ENCODE measurements around the gene SPTBN4.
A peak's percentile ranks its signal among the peaks of the same experiment; 100 is the strongest.

Gene SPTBN4

GRCh38 chr19:40604647-40605215, 137.9 kb downstream of the SPTBN4 start:
- DNase-seq (ENCODE audit: low read depth): no peak

GRCh38 chr19:40605216-40605971, 138.6 kb downstream of the SPTBN4 start:
- peak; percentile 79 for DNase-seq (ENCODE audit: low read depth)

GRCh38 chr19:40607311-40608239, 140.8 kb downstream of the SPTBN4 start:
- DNase-seq (ENCODE audit: low read depth): no peak

- DNase-seq (ENCODE audit: low read depth): no peak
Measured at GRCh38 chr19:40608240-40608621, 141.4 kb downstream of the SPTBN4 start.

- DNase-seq (ENCODE audit: low read depth): no peak
Measured at GRCh38 chr19:40608957-40609356, 142.2 kb downstream of the SPTBN4 start.

- peak; percentile 75 for DNase-seq (ENCODE audit: low read depth)
Measured at GRCh38 chr19:40609561-40610395, 143.0 kb downstream of the SPTBN4 start.

- peak; percentile 56 for DNase-seq (ENCODE audit: low read depth)
Measured at GRCh38 chr19:40610396-40611064, 143.7 kb downstream of the SPTBN4 start.

- DNase-seq (ENCODE audit: low read depth): peak; percentile 35
Measured at GRCh38 chr19:40611096-40611495, 144.3 kb downstream of the SPTBN4 start.

GRCh38 chr19:40611900-40612698, 145.3 kb downstream of the SPTBN4 start:
- no peak for DNase-seq (ENCODE audit: low read depth)

- peak; percentile 40 for DNase-seq (ENCODE audit: low read depth)
Measured at GRCh38 chr19:40612831-40613689, 146.3 kb downstream of the SPTBN4 start.

GRCh38 chr19:40613690-40614621, 147.2 kb downstream of the SPTBN4 start:
- peak; percentile 70 for DNase-seq (ENCODE audit: low read depth)

GRCh38 chr19:40614622-40615411, 148.0 kb downstream of the SPTBN4 start:
- peak; percentile 55 for DNase-seq (ENCODE audit: low read depth)

- no peak for DNase-seq (ENCODE audit: low read depth)
Measured at GRCh38 chr19:40616178-40616577, 149.4 kb downstream of the SPTBN4 start.

- no peak for DNase-seq (ENCODE audit: low read depth)
Measured at GRCh38 chr19:40616941-40617340, 150.1 kb downstream of the SPTBN4 start.

- DNase-seq (ENCODE audit: low read depth): no peak
Measured at GRCh38 chr19:40617961-40618360, 151.2 kb downstream of the SPTBN4 start.

- DNase-seq (ENCODE audit: low read depth): no peak
Measured at GRCh38 chr19:40619333-40620160, 152.7 kb downstream of the SPTBN4 start.

GRCh38 chr19:40620161-40620485, 153.3 kb downstream of the SPTBN4 start:
- no peak for DNase-seq (ENCODE audit: low read depth)
